Activated CD8-positive, alpha-beta memory T cell treated with anti-CD3 and anti-CD28 coated beads, Interleukin-2, amount 50 U/mL, for 24 hours (primary cell): ENCODE results near the gene CABLES1.
"Not testable (repeated sequence)": the region's sequence is repeated elsewhere in the genome, so short reads cannot be mapped to it uniquely, and the experiment has no call there.

Experiments
- DNase-seq: peaks from one replicate; pipeline ENCODE4 v3.0.0-alpha.2; 2020; ENCODE audit errors: extremely low read depth

CABLES1 gene

DNA sequence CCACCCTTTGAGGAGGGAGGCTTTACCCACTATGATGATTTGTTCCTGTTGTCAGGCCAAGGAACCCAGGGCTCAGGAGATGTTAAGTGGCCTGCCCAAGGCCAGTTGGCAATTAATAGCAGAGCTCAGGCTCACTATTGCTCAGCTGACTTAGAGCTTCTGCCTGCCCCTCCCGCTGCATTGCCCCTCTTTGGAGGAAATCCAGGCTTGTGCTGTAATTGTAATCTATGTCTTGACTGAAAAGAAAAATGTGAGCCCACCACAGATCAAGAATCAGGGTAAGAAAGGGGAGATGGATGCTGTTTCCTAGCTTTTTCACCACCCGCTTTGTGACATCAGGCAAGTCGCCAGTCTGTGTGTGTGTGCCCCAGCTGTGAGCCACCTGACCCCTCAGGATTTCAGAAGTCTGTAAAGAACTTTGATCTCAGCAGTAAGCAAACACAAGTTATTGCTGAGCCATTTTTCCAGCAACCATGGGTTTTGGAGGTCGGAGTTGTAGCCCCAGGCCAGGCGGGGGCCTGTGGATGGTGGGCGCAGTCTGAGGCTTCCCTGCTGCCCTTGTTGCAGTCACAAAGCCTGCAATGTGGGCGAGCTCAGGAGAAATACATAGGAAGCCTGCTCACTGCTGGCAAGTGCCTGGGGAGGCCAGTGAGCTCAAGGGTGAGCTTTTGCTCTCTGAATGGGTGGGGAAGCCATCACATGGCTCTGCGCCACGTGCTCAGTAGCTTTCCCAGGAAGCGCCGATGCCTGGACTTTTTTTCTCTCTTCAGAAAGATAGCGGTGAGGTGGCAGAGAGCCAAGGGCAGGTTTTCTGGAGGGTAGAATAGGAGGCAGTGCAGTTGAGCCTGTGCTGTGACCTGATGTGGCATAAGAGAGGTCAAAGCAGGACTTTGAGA, 6.1 kb downstream of the CABLES1 start:
- no peak for DNase-seq

DNA sequence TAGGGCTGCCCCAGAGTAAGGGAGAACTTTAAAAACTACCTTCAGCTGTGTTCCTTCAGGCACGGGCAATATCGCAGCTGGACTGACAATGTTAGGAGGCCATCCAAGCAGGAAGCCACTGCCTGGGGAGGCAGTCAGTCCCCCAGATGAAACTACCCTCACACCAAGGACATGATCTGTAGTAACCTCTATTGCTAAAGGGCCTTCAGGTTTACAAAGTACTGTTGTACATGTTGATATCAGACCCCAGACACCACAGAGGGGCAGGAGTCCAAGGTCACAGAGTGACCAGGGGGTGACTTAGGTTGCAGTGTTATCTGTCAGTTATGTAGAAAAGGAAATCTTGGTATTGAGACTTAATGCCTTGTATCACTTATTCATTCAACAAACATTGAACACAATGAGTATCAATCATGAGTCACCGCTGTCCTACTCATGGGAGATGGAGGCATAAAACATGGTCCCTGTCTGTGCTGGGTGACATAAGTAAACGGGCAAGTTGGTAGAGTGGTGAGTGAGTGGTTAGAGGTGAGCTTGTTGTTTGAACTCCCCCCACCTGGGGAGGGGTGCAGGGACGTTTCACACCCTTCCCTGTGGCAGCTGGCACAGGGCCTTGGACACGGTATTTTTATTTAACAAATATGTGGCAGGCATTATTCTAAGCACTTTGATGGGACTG, 7.1 kb downstream of the CABLES1 start:
- no peak for DNase-seq

DNA sequence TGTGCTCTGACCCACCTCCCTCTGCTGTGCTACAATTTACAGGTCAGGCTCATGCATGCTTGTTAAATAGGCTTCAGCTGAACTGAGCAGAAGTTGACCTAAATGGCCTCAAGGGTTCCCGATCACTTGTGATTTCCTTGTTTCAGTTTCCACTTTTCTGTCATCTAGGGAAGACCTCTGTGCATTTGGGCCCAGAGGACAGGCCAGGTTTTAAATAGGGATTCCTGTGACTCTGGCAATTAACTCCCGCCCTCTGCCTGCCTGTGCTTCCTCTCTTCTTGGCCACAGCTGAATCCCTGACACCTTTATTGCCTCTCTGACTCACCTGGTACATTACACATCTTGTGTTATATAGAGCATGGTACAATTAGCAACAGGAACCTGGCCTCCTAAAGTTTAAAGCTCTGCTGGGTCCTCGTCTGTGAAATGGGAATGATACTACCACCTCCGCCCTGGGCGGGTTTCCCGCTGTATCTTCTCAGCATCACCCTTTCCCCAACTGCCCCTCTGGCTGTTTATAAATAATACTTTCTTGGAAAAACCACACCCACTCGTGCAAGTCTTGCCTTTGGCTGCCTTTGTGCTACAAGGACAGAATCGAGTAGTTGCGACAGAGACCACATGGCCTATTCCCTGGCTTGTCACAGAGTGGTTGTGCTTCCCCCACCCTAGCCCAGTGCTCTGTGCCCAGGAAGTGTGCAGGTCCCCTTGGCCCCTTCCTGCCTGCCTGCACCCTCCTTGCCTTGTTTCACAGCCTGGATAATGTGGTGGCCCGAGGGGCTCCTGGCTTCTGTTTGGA, 7.9 kb downstream of the CABLES1 start:
- DNase-seq: no peak

DNA sequence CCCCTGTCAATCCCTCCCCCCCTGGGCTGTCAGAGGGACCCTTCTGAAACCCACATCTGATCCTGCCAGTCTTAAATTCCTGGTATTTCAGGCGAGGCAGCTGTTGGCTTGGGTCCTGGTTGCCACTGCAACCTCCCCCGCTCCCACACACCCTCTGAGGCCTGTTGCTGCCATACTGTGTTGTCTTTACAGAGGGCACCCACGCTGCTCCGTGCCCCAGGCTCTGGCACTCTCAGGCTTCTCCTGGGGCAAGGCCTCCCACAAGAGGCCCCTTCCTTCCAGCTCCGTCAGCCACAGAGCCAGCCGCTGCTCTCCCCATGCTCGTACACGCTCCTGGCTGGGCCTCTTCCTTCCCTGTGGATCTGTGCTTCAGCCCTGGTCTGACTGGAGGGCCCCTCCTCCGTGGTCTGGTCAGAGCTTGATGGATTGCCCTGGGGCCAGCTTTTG, 8.6 kb downstream of the CABLES1 start:
- no peak for DNase-seq

DNA sequence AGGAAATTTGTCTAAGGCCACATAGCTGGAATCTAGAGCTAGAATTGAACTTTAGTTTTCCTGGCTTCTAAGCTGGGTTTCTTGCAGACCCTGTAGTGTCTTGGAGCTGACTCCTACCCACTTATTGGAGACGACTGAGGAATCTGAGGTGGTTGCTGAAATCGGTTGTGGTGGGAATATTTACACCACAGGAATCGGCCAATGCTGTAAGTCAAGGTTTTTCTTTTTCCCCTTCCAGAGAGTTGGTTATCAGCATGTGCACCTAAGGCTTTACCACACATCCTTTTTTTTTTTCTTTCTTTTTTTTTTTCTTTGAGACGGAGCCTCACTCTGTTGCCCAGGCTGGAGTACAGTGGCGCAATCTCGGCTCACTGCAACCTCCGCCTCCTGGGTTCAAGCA, 9.4 kb downstream of the CABLES1 start:
- no peak for DNase-seq

DNA sequence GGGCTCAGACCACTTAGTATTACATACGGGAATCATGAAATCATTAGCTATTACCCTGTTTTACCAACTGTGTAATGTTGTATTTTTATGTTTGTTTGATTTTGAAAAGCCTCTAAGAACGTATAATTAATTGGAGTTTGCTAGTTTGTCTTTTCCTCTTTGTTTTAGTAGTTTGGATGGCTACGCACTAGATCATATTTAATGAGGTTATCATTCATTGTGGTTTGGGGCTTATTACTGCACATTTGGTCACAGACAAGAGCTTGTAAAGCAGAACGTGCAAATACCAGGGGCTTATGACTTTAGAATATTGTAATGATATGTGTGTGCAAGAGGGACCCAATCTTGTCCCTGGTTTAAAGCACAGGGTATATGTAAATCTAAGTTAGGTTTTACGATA, 10.3 kb downstream of the CABLES1 start:
- no peak for DNase-seq

DNA sequence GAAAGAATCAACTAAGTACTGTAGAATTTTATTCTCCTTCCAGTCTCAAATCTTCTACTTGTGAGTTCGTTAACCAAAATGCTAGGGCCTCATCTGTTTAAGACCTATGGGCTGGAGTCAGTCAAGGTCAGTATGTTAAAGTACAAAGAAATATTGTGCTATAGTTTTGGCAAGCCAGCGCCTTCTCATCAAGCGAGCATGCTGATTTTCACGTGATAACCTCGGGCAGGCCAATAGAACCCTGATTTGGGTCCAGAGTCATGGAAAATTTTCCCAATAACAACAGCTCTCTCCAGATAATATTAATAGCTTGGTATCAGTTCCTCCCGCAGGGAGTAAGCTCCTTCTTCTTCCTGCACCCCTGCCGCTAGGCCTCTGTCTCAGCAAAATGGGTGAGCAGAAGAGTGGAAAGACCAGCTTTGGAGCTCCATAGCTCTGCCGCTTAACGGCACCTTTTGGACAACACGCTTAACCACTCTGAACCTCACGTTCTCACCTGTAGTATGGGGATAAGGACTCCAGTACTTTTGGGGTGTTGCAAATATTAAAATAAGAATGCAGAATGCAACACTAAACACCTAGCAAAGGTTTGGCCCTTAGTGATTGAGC, 11.7 kb downstream of the CABLES1 start:
- no peak for DNase-seq

DNA sequence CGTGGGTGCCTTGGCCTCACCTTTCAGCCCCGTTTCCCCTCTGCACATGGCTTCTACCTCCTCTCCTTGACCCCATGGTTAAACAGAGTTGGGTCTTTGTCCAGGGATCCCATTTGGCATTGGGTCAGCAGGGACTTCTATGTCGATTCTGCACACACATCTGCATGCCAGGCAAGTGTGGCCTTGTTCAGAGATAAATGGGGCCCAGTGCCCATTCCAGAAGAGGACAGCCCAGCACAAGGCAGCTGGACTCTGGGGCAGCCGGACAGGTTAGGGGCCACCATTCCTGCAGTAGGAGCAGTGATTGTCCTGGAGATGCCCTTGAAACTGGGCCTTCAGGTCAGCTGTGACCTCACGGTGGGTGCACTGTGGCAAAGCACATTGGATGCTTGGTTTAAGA, 13.1 kb downstream of the CABLES1 start:
- DNase-seq: no peak

DNA sequence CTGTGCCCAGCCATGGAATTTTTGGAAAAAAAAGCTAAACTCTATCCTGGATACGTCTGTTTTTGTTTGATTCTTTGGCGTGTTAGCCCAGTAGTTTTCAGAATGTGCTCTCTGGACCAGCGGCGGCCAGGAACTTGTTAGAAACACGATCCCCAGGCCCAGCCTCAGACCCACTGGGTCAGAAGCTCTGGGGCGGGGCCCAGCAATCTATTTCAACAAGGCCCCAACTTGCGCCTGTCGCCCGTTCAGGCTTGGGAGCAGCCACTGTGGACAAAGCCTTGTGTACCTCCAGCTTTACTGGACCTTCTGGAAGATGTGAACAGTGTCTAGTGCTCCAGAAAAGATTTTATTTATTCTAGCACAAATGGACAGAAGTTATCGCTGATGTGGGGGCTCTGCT, 14.3 kb downstream of the CABLES1 start:
- DNase-seq: no peak

DNA sequence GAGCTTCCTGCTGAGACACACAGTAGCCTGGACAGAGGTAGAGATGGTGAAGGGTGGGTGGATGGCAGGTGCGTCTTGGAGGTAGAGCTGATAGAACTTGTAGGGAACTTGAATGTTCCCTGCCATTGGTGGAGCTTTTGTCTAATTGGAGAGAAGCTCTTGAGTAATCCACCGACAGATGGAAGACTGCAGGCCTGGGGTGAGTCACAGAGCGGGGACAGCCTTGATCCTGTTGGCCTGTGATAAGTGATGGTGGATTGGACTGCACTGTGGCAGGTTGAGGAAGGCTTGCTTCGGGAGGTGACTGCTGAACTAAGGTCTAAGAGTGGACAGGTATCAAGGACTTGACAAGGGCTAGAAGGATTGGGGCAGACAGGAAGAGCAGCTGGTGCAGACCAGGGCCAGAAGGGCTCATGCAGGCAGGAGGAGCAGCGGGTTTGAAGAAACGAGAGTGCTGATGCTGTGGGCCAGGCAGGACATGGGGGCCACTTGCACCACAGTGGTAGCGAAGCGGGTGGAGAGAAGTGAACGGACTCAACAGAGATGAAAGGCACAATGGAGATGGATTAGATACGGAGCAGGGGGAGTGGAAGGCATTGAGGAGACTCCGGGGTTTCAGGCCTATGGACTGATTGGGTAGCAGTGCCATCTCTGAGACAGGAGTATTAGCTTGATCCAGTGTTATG, 16.3 kb downstream of the CABLES1 start:
- DNase-seq: no peak

DNA sequence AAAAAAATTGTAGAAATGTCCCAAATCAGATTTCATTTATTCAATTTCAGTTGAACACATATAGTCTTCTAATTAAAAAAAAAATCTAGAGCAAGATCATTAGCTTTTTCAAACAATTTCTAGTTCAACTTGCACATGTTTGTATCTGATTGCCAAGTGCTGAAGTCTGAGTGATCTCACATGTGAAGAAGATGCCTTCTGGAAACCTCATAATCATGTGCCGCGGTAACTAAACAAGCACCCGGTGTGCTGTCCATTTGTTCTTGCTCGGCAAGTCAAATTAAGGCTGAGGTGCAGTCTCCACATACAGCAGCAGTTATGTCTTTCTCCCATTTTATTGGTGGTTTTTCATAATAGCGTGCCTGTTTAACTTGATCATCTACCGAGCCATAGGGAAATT, 18.7 kb downstream of the CABLES1 start:
- DNase-seq: no peak

DNA sequence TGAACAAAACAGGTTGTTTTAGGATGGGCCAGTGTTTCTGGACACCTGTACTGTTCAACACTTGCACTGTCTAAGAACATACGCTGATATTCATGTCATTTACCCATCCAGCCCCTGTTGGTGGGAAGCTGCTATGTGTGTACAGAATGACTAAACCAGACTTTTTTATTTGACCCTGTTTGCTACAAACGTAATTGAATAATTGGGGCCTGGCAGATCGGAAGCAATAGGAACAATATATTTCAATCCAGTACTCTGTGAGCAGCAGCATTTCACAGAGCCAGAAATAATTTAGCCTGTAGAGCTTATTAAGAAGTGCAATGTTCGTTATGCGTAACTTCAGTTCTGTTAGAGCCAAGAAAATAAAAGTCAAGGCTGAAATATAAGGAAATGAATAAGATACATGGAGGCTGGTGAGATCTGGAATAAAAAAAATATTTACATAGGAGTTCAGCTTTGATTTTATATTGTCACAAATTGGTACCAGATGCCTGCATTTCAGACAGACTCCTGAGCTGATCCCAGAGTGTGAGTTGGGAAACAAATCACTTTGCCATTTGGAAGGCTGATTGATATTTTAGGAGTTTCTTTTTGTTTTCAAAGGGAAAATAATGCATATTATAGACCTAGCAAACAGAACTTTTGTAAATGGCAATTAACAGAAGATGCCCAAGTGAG, 19.7 kb downstream of the CABLES1 start:
- DNase-seq: no peak

DNA sequence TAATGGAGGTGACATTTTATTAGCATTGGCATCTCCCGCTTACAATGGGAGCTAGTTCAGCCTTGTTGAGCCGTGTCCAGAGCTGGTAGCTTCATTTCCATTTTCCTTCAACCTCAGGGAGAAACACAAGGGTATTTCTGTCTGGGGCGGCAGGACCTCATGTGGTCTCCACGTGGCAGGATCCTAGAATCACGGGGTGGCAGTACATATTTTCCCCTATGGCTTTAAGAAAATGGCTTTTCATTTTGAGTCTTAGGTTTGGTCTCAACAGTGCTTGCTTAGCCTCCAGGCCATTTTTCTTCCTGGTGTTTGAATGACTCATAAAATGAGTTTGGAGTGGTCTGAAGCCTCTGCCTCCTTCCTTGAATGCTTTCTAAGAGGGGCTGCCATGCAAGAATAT, 20.3 kb downstream of the CABLES1 start:
- DNase-seq: no peak

DNA sequence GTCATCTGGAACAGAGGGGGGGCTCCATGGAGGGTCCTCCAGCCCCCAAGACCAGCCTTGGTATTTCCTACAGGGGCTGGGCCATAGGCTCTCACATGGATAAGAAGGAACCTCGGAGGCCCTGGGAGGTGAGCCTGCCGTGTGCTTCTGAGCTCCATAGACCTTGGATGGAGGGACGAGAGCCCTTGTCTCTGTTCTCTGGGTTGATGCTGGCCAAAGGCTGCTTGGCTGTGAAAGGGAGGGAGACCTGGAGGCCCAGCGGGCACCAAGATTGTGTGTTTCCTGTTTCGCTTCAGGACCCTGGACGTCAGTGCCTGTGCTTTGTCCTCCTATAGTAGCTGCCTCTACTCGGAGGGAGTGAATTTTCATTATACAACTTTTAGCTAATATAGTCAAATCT, 20.8 kb downstream of the CABLES1 start:
- no peak for DNase-seq

DNA sequence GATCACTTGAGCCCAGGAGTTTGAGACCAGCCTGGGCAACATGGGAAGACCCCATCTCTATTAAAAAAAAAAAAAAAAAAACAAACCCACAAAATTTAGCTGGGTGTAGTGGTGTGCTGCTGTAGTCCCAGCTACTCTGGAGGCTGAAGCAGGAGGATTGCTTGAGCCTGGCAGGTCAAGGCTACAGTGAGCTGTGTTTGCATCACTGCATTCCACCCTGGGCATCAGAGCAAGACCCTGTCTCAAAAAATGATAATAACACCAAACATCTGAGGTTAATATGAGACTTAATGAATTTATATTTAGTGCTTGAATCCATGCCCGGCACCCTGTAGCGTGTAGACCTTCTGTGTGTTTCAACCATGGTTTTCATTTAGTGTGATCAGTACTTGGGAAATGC, 22.8 kb downstream of the CABLES1 start:
- no peak for DNase-seq

DNA sequence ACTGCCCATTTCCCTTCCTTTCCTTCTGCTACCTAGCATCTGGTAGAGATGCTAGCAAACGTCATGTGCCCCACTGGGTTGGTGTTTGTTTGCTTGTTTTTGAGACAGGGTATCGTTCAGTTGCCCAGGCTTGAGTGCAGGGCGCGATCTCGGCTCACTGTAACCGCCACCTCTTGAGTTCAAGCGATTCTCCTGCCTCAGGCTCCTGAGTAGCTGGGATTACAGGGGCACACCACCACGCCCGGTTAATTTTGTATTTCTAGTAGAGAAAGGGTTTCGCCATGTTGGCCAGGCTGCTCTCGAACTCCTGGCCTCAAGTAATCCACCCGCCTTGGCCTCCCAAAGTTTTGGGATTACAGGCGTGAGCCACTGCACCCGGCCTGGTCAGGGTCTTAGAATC, 23.6 kb downstream of the CABLES1 start:
- DNase-seq: not testable (repeated sequence)

DNA sequence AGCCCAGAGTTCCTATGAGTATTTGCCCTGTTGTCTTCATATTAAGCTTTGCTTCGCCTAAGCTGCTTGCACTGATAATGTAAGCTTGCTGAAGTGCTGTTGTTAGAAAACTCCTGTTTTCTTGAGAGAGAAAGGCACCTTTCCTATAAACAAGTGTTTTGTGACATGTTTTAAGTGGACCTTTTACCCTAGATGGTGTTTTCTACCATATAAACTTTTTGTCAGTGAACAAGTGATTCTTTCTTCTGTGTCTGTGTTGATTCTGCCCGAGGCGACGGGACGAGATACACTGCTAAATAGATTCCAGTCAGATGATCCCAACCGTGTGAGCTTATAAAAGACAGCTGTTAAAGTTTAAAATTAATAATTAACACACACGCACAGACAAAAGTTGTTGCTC, 24.1 kb downstream of the CABLES1 start:
- DNase-seq: no peak

DNA sequence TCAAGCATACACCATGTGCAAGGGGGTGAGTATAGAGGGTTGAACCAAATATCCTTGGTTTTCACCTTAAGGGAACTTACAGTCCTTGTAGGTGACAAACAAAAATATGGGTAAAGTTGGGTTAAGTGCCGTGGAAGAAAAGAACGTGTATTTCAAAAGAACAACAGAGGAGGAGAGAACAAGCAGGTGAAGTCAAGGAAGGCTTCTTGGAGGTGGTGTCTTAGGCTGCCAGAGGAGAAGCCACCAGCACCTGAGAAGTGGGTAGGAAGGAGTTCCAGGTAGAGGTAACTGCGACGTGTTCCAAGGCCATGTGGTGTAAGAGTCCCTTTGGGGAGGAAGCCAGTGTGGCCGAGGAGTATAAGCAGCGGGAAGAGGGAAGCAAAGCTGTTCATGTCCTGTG, 27.2 kb downstream of the CABLES1 start:
- DNase-seq: no peak

DNA sequence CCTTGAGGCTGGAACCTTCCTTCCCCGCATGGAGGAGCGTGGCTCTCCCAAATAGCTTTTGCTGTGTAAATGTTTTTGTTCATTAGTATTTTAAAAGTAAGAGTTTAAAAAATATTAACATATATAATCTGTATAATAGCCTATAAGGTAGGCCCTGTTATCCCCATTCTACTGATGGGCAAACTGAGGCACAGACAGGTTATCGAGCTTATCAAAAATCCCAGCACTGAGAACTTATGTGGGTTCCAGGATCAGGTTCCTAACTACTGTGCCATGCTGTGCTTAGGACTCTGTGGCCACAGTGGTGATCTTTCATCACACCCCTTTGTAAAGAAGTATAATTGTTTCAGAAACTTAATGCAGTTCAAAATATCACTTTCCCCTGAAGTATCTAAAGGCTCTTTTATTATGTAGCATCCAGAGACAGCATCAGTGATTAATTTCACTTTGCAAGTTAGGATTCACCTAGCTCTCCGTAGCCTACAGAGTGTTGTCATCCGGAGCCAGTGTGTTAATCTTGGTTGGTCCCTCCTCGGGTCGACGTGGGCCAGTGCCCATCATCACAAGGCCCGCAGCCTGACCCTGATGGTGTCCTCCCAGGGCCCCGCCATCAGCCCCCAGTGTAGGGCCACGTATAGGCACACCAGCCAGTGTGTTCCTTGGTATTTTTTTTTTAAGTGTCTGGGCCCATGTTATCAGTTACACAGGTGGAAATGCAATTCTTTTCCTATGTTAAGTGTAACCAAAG, 28.7 kb downstream of the CABLES1 start:
- no peak for DNase-seq
